ENCODE measurements around the gene ALK. TPM values are rescaled to one million over a fixed set of nuclear protein-coding genes. Genes with fewer than 3 reads are reported as not detected.

ALK gene
- total RNA-seq, 4 donors from 2014 or later = 0.08 to 0.40 (median 0.28) TPM

GRCh38 chr2:29479401-29479800 is 442.0 kb downstream of the ALK start:
- no peak for TF ChIP-seq CTCF (IDR thresholded peaks at IDR 0.05)
- no peak for TF ChIP-seq POLR2A (IDR thresholded peaks at IDR 0.05)
- Histone ChIP-seq H3K36me3 (no peaks in the 10 kb centered on the region), H3K27me3 (no peaks in the 10 kb centered on the region), H3K4me3 (replicated peaks in 1 of 3) (no peak overlapping the region), H3K27ac (no peak overlapping the region), H3K4me1 (peaks cover 0 to 8% of the 10 kb centered on the region in 2 donors), H3K9me3 (no peaks in the 10 kb centered on the region)
- DNase-seq = no peak
- WGBS, 2 donors = 92 to 100% methylated on average over 2 of the region's 2 CpGs
- intact Hi-C loops (cut with DNase I) = no loop called here

GRCh38 chr2:29478641-29479040 is 442.7 kb downstream of the ALK start:
- H3K36me3 ChIP-seq = no peaks in the 10 kb centered on the region
- no peaks in the 10 kb centered on the region for H3K9me3 ChIP-seq
- H3K4me1 ChIP-seq = peaks cover 0 to 8% of the 10 kb centered on the region in 2 donors
- DNase-seq = no peak
- no peak overlapping the region for H3K27ac ChIP-seq
- no peak overlapping the region for H3K4me3 ChIP-seq (replicated peaks in 1 of 3)
- intact Hi-C loops (cut with DNase I) = no loop called here
- WGBS, 2 donors = 83 to 93% methylated on average over 4 of the region's 4 CpGs
- no peaks in the 10 kb centered on the region for H3K27me3 ChIP-seq
- no peak for TF ChIP-seq POLR2A (IDR thresholded peaks at IDR 0.05)
- TF ChIP-seq CTCF (IDR thresholded peaks at IDR 0.05) = no peak

GRCh38 chr2:29477186-29477585 is 444.2 kb downstream of the ALK start:
- no peak overlapping the region for H3K4me3 ChIP-seq (replicated peaks in 1 of 3)
- no peaks in the 10 kb centered on the region for H3K27me3 ChIP-seq
- no peak for DNase-seq
- H3K36me3 ChIP-seq = no peaks in the 10 kb centered on the region
- TF ChIP-seq POLR2A (IDR thresholded peaks at IDR 0.05) = no peak
- intact Hi-C loops (cut with DNase I) = no loop called here
- H3K27ac ChIP-seq = no peak overlapping the region
- no peaks in the 10 kb centered on the region for H3K9me3 ChIP-seq
- H3K4me1 ChIP-seq = peaks cover 0 to 8% of the 10 kb centered on the region in 2 donors

- intact Hi-C loops (cut with DNase I) = no loop called here
- no peaks in the 10 kb centered on the region for H3K27me3 ChIP-seq
- TF ChIP-seq POLR2A (IDR thresholded peaks at IDR 0.05) (no peak), CTCF (IDR thresholded peaks at IDR 0.05) (no peak)
- H3K27ac ChIP-seq = peak overlapping the region in 1 of 3 donors; percentile 18
- H3K9me3 ChIP-seq = no peaks in the 10 kb centered on the region
- no peak overlapping the region for H3K4me3 ChIP-seq (replicated peaks in 1 of 3)
- WGBS, 2 donors = 59 to 60% methylated on average over 9 of the region's 9 CpGs
- H3K36me3 ChIP-seq = no peaks in the 10 kb centered on the region
- DNase-seq = peak; percentile 41 to 45
- H3K4me1 ChIP-seq = peaks cover 0 to 8% of the 10 kb centered on the region in 2 donors
Measured at GRCh38 chr2:29475499-29475898, 445.9 kb downstream of the ALK start.

GRCh38 chr2:29469961-29470360 is 451.4 kb downstream of the ALK start:
- WGBS, 2 donors = 70 to 75% methylated on average over 3 of the region's 3 CpGs
- H3K4me1 ChIP-seq = no peaks in the 10 kb centered on the region
- no peak for DNase-seq
- TF ChIP-seq POLR2A (IDR thresholded peaks at IDR 0.05) = no peak
- no peak for TF ChIP-seq CTCF (IDR thresholded peaks at IDR 0.05)
- H3K36me3 ChIP-seq = no peaks in the 10 kb centered on the region
- intact Hi-C loops (cut with DNase I) = no loop called here
- no peaks in the 10 kb centered on the region for H3K27me3 ChIP-seq
- H3K9me3 ChIP-seq = no peaks in the 10 kb centered on the region
- no peak overlapping the region for H3K27ac ChIP-seq
- no peak overlapping the region for H3K4me3 ChIP-seq (replicated peaks in 1 of 3)

GRCh38 chr2:29469516-29469915 is 451.9 kb downstream of the ALK start:
- H3K27ac ChIP-seq = no peak overlapping the region
- H3K4me3 ChIP-seq (replicated peaks in 1 of 3) = no peak overlapping the region
- no peaks in the 10 kb centered on the region for H3K9me3 ChIP-seq
- no peaks in the 10 kb centered on the region for H3K36me3 ChIP-seq
- no peaks in the 10 kb centered on the region for H3K4me1 ChIP-seq
- TF ChIP-seq CTCF (IDR thresholded peaks at IDR 0.05) = no peak
- H3K27me3 ChIP-seq = no peaks in the 10 kb centered on the region
- intact Hi-C loops (cut with DNase I) = no loop called here
- 58 to 83% methylated on average over 1 of the region's 1 CpG for WGBS, 2 donors
- DNase-seq = no peak

Data from thyroid gland (tissue), 4 donors.